LNCaP clone FGC (cell line): ENCODE results near the gene SLC10A7.

Experiments used
- DNase-seq: peaks from one replicate; pipeline ENCODE4 v3.0.0-alpha.2; 2011; ENCODE audit warnings: low read depth
- H3K4me3 ChIP-seq: 2 replicates; pipeline ENCODE4 v1.5.1; 2011; ENCODE audit warnings: mild to moderate bottlenecking, low read depth, low read length, control low read depth
- TF ChIP-seq, protein P1 (sequence below): IDR thresholded peaks from 2 replicates; pipeline ENCODE4 v1.5.1; 2012; ENCODE audit warnings: mild to moderate bottlenecking; ENCODE audit not compliant: control insufficient read depth, insufficient read depth; ENCODE audit errors: extremely low read depth

The SLC10A7 gene

DNA sequence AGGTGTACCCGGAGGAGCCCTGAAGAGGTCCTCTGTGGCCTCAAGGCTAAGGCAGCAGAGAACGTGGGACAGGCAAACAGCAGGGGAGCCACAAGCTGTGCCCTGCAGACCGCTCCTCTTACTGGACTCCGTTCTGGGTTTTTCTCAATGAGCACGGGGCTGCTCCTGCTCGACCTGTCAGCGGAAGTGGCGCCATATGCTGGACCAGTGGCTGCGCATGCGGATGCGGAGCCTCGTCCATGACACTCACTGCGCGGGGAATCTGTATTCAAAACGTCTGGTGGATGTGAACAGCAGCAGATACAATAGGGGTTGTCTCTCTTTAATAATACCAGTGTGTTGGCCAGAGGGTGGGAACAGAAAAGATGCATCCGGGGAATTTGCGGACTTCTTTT, 277.9 kb downstream of the SLC10A7 start:
- DNase-seq: no peak
- no peak overlapping the region for H3K4me3 ChIP-seq
- TF ChIP-seq, protein P1, sequence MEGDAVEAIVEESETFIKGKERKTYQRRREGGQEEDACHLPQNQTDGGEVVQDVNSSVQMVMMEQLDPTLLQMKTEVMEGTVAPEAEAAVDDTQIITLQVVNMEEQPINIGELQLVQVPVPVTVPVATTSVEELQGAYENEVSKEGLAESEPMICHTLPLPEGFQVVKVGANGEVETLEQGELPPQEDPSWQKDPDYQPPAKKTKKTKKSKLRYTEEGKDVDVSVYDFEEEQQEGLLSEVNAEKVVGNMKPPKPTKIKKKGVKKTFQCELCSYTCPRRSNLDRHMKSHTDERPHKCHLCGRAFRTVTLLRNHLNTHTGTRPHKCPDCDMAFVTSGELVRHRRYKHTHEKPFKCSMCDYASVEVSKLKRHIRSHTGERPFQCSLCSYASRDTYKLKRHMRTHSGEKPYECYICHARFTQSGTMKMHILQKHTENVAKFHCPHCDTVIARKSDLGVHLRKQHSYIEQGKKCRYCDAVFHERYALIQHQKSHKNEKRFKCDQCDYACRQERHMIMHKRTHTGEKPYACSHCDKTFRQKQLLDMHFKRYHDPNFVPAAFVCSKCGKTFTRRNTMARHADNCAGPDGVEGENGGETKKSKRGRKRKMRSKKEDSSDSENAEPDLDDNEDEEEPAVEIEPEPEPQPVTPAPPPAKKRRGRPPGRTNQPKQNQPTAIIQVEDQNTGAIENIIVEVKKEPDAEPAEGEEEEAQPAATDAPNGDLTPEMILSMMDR: no peak

DNA sequence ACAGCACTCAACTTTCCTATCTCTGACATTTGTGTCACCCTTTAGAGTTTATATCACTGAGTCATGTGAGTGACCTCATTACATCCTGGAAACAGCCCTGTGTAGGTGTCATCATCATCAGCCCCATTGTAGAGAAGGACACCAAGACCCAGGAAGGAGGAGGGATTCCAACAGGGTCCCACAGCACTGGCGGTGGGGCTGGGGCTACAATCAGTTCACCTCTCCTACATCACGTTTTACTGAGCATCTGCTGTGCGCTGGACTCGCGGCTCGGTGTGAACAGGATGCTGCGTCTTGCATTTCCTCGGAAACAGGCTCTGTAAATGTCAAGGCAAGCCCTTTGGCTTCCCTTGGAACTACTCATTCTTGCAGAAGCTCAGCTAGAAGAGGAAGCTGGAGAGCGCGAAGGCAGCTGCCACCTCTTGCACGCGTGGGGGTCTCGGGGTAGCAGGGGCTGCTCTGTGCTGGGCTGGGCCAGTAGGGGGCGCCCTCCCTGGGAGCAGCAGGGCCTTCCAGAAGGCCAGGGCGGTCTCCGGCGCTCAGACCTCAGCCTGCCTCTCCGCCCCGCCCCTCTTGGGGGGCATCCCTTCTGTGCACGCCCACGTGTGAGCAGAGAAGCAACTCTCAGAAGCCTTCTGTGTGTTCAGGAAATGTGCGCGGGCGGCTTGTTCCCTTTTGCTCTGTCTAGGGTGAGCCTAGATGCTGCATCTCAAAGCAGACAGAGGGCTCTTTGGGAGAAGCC, 278.4 kb downstream of the SLC10A7 start:
- DNase-seq: no peak
- H3K4me3 ChIP-seq: no peak overlapping the region
- TF ChIP-seq, protein P1: peak; percentile 25; the same call in 1 of the 2 replicates

DNA sequence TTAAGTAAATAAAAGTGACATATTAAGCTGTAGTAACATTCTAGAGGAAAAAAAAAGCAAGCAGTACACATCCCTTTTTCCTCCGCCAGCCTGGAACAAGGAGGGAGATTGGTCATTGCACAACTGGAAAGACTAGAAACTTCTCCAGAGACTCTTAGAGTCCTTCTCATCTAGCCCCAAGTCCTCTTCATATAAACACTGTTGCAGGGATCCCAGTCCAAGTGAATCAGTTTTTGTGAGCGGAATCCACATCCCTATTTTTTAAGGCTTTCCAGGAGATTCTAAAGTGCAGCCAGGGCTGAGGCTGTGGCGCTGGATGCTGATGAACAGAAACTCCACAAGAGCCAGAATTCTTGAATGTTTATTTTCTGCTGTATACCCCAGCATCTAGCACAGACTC, 283.6 kb downstream of the SLC10A7 start:
- TF ChIP-seq, protein P1: no peak
- H3K4me3 ChIP-seq: no peak overlapping the region
- DNase-seq: no peak

DNA sequence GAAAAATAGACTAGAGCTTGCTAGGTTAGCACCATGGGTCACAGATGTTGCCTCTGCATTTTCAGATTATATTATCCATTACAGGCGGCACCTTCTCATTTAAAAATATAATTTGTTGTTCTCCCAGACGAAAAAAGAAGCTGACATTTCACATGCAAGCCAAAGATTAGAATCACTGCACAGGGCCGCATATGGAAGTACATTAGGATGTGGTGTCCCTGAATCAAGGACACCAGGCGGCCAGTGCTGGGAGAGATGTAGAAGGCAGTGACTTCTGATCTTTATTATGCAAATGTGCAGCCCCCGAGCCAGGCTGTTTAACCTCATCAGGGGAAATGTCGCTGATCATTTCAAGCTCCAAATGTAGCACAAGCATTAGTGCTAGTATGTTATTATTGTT, 284.6 kb downstream of the SLC10A7 start:
- TF ChIP-seq, protein P1: no peak
- no peak overlapping the region for H3K4me3 ChIP-seq
- DNase-seq: no peak

DNA sequence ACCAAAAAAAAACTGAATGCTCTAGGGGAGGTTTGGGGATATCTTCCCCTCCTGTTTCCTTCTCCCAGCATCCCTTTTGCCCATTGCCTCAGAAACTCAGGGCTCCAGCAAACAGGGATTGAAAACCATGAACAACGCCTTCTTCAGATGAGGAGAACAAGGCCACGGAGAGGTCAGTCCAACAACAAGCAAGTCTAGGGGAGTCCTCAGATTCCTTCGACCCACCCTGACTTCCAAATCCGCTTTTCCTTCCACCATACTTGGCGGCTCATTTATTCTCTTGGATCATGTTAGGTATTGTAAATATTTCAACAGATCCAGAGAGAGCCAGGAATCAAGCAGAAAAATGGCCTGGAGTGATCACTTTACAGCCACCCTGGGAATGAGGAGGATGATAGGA, 285.5 kb downstream of the SLC10A7 start:
- no peak for DNase-seq
- TF ChIP-seq, protein P1: no peak
- no peak overlapping the region for H3K4me3 ChIP-seq

DNA sequence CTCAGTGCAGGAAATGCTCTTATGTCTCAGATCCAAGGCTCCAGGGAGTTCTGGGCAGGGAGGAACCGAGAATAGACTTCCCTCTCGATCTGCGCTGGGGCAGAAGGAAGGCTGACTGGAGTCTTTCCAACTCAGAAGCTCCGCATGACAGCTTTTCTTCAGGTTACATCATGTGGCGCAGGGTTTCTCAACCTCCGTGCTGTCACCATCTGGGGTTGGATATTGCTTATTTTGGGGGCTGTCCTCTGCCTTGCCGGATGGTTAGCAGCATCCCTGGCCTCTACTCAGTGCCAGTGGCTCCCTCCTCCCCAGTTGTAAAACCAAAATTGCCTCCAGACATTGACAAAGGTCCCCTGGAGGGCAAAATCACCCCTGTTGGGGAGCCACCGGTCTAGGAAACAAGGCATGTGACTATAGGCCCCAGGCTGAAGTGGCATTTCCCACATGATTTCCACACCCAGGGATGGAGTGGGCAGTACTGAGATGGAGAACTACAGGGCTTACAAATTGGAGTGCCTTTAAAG, 286.0 kb downstream of the SLC10A7 start:
- TF ChIP-seq, protein P1: no peak
- no peak overlapping the region for H3K4me3 ChIP-seq
- DNase-seq: no peak
